GM13976 (cell line): ENCODE results near the gene CD1B.

Experiments used
- DNase-seq: peaks from one replicate; pipeline ENCODE4 v3.0.0; 2012; ENCODE audit warnings: low spot score
- in situ Hi-C: fragments of 300-500 bp; cut with MboI; formaldehyde crosslinking; loops from one replicate; pipeline ENCODE4 v1.12.0; 2022; ENCODE audit warnings: low sequenced_read_pairs, mixed read lengths, inconsistent platforms; ENCODE audit not compliant: unreplicated experiment
- TF ChIP-seq, protein P1 (sequence below): IDR thresholded peaks from 2 replicates; pipeline ENCODE4 v1.5.1; 2012; ENCODE audit warnings: borderline replicate concordance, mild to moderate bottlenecking; ENCODE audit not compliant: insufficient read depth; ENCODE audit errors: extremely low read depth, missing control alignments, control extremely low read depth

Gene CD1B

DNA sequence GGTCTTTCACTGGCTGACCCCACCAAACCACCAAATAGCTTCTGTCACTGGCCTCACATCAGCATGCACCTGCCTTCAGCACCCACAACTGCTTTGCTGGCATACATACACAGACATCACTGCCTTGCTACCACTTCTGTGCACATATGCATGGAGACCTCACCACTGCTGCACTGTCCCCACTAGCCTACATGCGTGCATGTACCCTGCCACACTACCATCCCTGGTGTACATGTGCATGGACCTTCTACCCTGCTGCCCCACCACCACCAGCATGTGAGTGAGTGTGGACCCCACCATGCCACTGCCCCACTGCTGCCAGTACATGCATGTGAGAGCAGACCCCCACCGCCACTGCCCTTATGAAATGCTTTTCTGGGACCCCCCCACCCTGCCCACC, 35.5 kb downstream of the CD1B start:
- in situ Hi-C loops: no loop called here
- DNase-seq: no peak
- TF ChIP-seq, protein P1, sequence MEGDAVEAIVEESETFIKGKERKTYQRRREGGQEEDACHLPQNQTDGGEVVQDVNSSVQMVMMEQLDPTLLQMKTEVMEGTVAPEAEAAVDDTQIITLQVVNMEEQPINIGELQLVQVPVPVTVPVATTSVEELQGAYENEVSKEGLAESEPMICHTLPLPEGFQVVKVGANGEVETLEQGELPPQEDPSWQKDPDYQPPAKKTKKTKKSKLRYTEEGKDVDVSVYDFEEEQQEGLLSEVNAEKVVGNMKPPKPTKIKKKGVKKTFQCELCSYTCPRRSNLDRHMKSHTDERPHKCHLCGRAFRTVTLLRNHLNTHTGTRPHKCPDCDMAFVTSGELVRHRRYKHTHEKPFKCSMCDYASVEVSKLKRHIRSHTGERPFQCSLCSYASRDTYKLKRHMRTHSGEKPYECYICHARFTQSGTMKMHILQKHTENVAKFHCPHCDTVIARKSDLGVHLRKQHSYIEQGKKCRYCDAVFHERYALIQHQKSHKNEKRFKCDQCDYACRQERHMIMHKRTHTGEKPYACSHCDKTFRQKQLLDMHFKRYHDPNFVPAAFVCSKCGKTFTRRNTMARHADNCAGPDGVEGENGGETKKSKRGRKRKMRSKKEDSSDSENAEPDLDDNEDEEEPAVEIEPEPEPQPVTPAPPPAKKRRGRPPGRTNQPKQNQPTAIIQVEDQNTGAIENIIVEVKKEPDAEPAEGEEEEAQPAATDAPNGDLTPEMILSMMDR: no peak

DNA sequence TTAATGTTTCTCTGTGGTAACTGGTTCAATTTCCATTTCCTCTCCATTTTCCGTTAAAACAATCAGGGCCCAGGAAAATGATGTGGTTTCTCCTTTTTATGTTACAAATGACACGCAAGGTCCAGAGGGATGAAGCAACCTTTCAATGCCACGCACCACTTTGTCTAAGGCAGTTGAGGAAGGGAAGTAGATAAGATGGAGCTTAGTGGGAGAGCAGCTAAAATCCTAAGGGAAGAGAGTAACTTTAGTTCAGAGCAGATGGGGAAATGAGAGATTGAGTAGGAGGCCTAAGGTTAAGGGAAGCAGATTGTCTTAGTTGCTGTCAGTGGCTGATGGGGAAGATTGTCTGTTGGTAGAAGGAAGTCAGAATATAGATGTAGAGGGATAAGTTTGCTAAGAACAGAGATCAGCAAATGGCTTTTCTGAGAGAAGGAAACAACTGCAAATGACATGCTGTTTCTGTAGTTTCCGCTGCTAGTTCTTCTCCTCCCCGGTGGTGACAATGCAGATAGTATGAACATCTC, 40.9 kb downstream of the CD1B start:
- TF ChIP-seq, protein P1: no peak
- no peak for DNase-seq
- in situ Hi-C loops: no loop called here

DNA sequence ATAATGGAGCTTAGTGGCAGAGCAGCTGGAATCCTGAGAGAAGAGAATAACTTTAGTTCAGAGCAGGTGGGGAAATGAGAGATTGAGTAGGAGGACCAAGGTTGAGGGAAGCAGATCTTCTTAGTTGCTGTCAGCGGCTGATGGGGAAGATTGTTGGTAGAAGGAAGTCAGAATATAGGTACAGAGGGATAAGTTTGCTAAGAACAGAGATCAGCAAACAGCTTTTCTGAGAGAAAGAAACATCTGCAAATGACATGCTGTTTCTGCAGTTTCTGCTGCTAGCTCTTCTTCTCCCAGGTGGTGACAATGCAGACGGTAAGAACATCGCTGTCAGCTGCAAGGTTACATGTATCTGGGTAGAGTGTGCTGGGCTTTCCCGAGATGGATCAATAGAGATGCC, 41.5 kb downstream of the CD1B start, which contains the start of gene CD1C:
TSS of gene CD1C (plus strand) at position 113 of the 400 bp plus-strand sequence. CDS start at position 255, 142 bp downstream.
- in situ Hi-C loops: no loop called here
- TF ChIP-seq, protein P1: no peak
- DNase-seq: no peak

DNA sequence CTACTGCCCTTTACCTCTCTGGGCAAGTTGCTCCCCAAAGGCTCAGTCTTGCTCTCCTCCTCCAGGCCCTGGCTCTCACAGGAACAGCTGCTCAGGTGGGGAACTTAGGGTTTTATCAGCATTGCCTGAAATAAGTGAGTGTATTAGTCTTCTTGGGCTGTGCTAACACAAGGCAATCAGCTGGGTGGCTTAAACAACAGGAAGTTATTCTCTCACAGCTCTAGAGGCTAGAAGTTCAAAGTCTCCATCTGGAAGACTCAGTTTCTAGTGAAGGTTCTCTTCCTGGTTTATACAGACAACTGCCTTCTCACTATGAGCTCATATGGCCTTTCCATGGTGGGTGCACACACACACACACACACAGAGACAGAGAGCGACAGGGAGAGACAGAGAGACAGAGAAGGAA, 44.4 kb downstream of the CD1B start:
- in situ Hi-C loops: no loop called here
- DNase-seq: no peak
- TF ChIP-seq, protein P1: no peak

DNA sequence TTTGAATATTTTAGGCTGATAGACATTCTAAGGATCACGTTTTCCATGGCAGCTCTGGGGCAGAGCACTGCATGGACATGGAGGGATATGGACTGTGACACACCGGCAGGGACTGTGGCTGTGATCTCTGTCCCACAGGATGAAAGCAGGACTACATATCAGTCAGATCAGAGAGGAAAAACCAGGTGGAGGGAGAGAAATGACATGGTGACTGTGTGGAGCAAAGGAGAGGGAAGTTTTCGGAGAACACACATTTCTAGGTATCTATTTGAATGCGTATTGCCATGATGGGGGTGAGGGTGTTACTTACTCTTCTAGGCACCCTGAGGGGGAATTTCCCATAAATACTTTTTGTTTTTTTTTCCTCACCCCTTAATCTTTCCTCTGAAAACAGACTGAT, 44.8 kb downstream of the CD1B start:
- in situ Hi-C loops: no loop called here
- DNase-seq: no peak
- TF ChIP-seq, protein P1: no peak

DNA sequence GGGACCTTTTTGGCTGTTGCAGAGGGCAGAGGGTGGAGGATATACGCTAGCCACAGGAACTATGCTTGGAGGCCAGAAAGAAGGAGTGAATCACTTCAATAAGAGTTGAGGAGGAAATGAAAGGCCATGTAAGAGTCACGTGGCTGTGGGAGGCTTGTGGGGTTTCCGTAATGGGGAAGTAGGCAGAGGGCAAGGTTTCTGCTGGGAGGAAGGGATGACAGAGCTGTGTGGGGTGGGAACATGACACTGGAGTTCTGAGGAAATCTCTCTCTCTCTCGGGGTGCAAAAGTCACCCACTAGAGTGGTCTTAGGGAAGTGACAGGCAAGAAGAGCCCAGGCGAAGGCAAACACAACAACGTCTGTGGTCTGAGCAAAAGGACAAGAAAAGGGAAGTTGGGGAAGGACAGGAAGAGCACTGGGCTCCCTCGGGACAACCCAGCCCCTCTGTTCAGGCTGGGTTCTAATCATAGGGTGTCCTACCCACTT, 45.5 kb downstream of the CD1B start:
- TF ChIP-seq, protein P1: no peak
- in situ Hi-C loops: no loop called here
- peak; percentile 37 for DNase-seq
